Measurements from ENCODE around the gene COX20.

COX20 gene

GRCh38 chr1:244801246-244801645, 34.2 kb upstream of the COX20 start:
- no peaks in the 10 kb centered on the region for H3K79me2 ChIP-seq (ENCODE audit: control insufficient read depth, low read length)
- no peaks in the 10 kb centered on the region for H3K9me2 ChIP-seq (replicated peaks; ENCODE audit: control insufficient read depth, low read length)
- H3K4me1 ChIP-seq (ENCODE audit: control insufficient read depth, low read length): peaks cover 9% of the 10 kb centered on the region
- H3K4me2 ChIP-seq (ENCODE audit: low read length): peak overlapping the region; percentile 46
- no peaks in the 10 kb centered on the region for H3F3A ChIP-seq (ENCODE audit: control insufficient read depth, insufficient read depth)
- H4K20me1 ChIP-seq (ENCODE audit: control insufficient read depth, insufficient read depth, low read depth, low read length): no peaks in the 10 kb centered on the region
- no peaks in the 10 kb centered on the region for H3K9me3 ChIP-seq (ENCODE audit: control insufficient read depth, insufficient read depth, low read length)
- H3K36me3 ChIP-seq (ENCODE audit: control insufficient read depth, low read length): no peaks in the 10 kb centered on the region
- H3K27me3 ChIP-seq (ENCODE audit: control insufficient read depth, low read length): 0 out of 2 replicates have a peak, but pooled peaks cover 6% of the 10 kb centered on the region
- H3K4me3 ChIP-seq (ENCODE audit: low read length): peak overlapping the region; percentile 34
- TF ChIP-seq CTCF (IDR thresholded peaks at IDR 0.05; ENCODE audit: low read depth, low read length, poor library complexity, severe bottlenecking): peak; percentile 82
- TF ChIP-seq EZH2phosphoT487 (IDR thresholded peaks at IDR 0.05; ENCODE audit: borderline replicate concordance, low read length): no peak
- H3K27ac ChIP-seq (ENCODE audit: low read depth, low read length): no peak overlapping the region

- Histone ChIP-seq H3F3A (ENCODE audit: control insufficient read depth, insufficient read depth) (no peaks in the 10 kb centered on the region), H3K4me2 (ENCODE audit: low read length) (no peak overlapping the region), H3K27ac (ENCODE audit: low read depth, low read length) (no peak overlapping the region), H3K79me2 (ENCODE audit: control insufficient read depth, low read length) (no peaks in the 10 kb centered on the region), H3K27me3 (ENCODE audit: control insufficient read depth, low read length) (0 out of 2 replicates have a peak, but pooled peaks cover 6% of the 10 kb centered on the region), H3K9me3 (ENCODE audit: control insufficient read depth, insufficient read depth, low read length) (no peaks in the 10 kb centered on the region), H3K4me1 (ENCODE audit: control insufficient read depth, low read length) (peaks cover 9% of the 10 kb centered on the region), H3K4me3 (ENCODE audit: low read length) (no peak overlapping the region), H4K20me1 (ENCODE audit: control insufficient read depth, insufficient read depth, low read depth, low read length) (no peaks in the 10 kb centered on the region), H3K36me3 (ENCODE audit: control insufficient read depth, low read length) (no peaks in the 10 kb centered on the region), H3K9me2 (replicated peaks; ENCODE audit: control insufficient read depth, low read length) (no peaks in the 10 kb centered on the region)
- TF ChIP-seq CTCF (IDR thresholded peaks at IDR 0.05; ENCODE audit: low read depth, low read length, poor library complexity, severe bottlenecking) (no peak), EZH2phosphoT487 (IDR thresholded peaks at IDR 0.05; ENCODE audit: borderline replicate concordance, low read length) (no peak)
Measured at GRCh38 chr1:244802041-244802440, 33.4 kb upstream of the COX20 start.

GRCh38 chr1:244802556-244803239, 32.8 kb upstream of the COX20 start:
- Histone ChIP-seq H3K27me3 (ENCODE audit: control insufficient read depth, low read length) (0 out of 2 replicates have a peak, but pooled peaks cover 5% of the 10 kb centered on the region), H4K20me1 (ENCODE audit: control insufficient read depth, insufficient read depth, low read depth, low read length) (no peaks in the 10 kb centered on the region), H3K36me3 (ENCODE audit: control insufficient read depth, low read length) (no peaks in the 10 kb centered on the region), H3K4me1 (ENCODE audit: control insufficient read depth, low read length) (peaks cover 9% of the 10 kb centered on the region), H3K9me3 (ENCODE audit: control insufficient read depth, insufficient read depth, low read length) (no peaks in the 10 kb centered on the region), H3K9me2 (replicated peaks; ENCODE audit: control insufficient read depth, low read length) (no peaks in the 10 kb centered on the region), H3K4me2 (ENCODE audit: low read length) (no peak overlapping the region), H3K27ac (ENCODE audit: low read depth, low read length) (no peak overlapping the region), H3F3A (ENCODE audit: control insufficient read depth, insufficient read depth) (no peaks in the 10 kb centered on the region), H3K4me3 (ENCODE audit: low read length) (no peak overlapping the region), H3K79me2 (ENCODE audit: control insufficient read depth, low read length) (no peaks in the 10 kb centered on the region)
- TF ChIP-seq EZH2phosphoT487 (IDR thresholded peaks at IDR 0.05; ENCODE audit: borderline replicate concordance, low read length) (no peak), CTCF (IDR thresholded peaks at IDR 0.05; ENCODE audit: low read depth, low read length, poor library complexity, severe bottlenecking) (no peak)
